ENCODE measurements around the gene KCNG1. TPM values are rescaled to one million over a fixed set of nuclear protein-coding genes. Genes with fewer than 3 reads are reported as not detected.
A peak's percentile ranks its signal among the peaks of the same experiment; 100 is the strongest.

The KCNG1 gene, protein sequence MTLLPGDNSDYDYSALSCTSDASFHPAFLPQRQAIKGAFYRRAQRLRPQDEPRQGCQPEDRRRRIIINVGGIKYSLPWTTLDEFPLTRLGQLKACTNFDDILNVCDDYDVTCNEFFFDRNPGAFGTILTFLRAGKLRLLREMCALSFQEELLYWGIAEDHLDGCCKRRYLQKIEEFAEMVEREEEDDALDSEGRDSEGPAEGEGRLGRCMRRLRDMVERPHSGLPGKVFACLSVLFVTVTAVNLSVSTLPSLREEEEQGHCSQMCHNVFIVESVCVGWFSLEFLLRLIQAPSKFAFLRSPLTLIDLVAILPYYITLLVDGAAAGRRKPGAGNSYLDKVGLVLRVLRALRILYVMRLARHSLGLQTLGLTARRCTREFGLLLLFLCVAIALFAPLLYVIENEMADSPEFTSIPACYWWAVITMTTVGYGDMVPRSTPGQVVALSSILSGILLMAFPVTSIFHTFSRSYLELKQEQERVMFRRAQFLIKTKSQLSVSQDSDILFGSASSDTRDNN
- total RNA-seq: 1 to 10 TPM; 2.5 to 2.8 TPM

DNA sequence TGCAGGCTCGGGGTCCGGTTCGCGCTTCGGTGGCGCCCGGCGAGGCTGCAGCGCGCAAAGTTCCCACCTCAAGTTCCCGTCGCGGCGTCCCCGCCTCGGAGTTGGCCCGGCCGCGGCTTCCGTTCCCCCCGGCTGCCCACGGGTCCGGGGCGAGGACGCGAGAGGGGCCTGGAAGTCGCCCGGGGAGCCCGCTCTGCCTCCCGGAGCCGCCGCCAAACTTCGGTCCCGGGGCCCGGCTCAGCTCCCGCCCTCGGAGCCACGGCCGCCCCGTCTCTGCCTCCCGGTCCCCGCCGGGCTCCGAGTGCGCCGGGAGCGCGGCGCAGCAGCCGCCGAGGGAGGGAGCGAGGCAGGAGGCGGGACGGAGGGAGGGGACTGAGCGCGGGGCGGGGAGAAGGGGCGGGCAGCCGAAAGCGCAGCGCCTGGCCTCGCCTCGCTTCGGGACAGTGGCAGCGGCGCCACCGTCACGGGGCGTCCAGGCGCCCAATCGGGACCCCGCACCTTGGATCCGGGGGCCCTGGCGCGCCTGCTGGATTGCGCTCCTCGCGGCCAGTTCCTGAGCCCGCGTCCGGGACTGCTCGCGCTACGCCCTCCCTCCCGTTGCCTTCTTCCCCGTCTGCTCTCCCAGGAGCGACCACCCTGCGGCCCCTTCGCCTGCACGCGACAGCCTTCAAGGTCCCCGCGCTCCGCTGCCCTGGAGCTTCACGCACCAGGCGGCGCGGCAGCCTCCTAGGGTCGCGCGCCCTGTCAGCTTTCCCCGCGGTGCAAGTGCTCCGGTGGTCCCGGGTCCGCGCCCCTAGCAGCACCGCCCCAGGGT, at the start of gene KCNG1:
KCNG1 (minus strand) TSS at position 305 of the 814 bp plus-strand sequence. CDS start 12,769 bp downstream, outside the sequence.
- intact Hi-C loops (cut with DNase I, micrococcal nuclease): loop anchor here in 1 of 2 experiments (2.0 kb wide), 1 partner anchor 30 kb away; no protein-coding TSS in a partner anchor
- H3K9me3 Mint-ChIP-seq (ENCODE audit: low read depth): no peaks in the 10 kb centered on the region
- POLR2A ChIA-PET: no interaction called here
- ATAC-seq: peak; percentile 94
- no peak within 1 kb of the TSS for H3K27ac Mint-ChIP-seq
- peaks cover 50% of the 10 kb centered on the region for H3K27me3 Mint-ChIP-seq
- peaks cover 11% of the 10 kb centered on the region for H3K4me1 Mint-ChIP-seq
- H3K4me3 Mint-ChIP-seq: peak within 1 kb of the TSS; percentile 61
- peak; percentile 83 for DNase-seq
- CTCF ChIA-PET: no interaction called here
- H3K36me3 Mint-ChIP-seq (ENCODE audit: low read depth): no peaks in the 10 kb centered on the region

DNA sequence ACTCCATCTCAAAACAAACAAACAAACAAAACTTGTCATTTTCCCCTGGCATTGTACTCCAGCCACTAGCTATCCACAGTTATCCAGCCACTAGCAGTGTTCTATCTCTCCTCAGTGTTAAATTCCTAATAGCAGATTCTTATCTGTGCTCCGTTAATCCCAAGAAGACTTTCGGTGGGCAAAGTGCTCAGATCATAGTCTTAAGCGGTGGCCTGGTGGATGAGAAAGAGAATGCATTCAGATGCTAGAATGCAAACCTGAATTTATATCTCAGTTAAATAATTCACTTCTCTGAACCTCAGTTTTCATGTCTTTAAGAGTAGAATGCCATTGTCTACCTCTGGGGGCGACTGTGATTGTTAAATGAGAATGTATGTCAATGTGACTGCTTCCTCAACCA, 47.7 kb upstream of the KCNG1 start:
- Mint-ChIP-seq H3K27me3 (peaks cover 51% of the 10 kb centered on the region), H3K4me3 (no peak overlapping the region), H3K9me3 (ENCODE audit: low read depth) (peaks cover 1% of the 10 kb centered on the region), H3K4me1 (peaks cover 8% of the 10 kb centered on the region), H3K36me3 (ENCODE audit: low read depth) (no peaks in the 10 kb centered on the region), H3K27ac (no peak overlapping the region)
- intact Hi-C loops (cut with DNase I, micrococcal nuclease): no loop called here
- no peak for ATAC-seq
- ChIA-PET POLR2A (no interaction called here), CTCF (interaction anchor here (1.2 kb wide), 1 partner anchor 55 kb away, joined by 3 read pairs; no protein-coding TSS in a partner anchor)
- DNase-seq: no peak

DNA sequence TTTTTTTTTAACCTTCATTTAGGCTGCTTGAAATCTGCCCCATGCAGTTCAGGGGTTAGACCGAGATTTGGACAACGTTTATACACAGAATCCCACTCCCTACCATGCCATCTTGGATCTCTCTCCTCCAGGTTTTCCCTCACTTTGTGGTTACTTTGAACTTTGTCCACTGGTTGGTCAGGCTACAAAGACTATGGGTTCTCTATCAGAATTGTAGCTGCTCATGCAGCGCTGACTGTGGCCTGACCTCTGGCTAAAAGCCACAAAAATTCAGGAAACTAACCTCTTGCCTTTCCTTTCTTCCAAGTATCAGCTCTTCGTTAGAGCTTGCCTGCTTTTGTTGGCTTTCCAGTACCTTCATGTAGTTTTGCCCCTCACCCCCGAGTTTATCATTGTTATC, 44.9 kb upstream of the KCNG1 start:
- ATAC-seq (no peak), DNase-seq (no peak)
- H3K27me3 Mint-ChIP-seq: peaks cover 40% of the 10 kb centered on the region
- no peak overlapping the region for H3K4me3 Mint-ChIP-seq
- ChIA-PET POLR2A (no interaction called here), CTCF (no interaction called here)
- peaks cover 27% of the 10 kb centered on the region for H3K4me1 Mint-ChIP-seq
- no peaks in the 10 kb centered on the region for H3K36me3 Mint-ChIP-seq (ENCODE audit: low read depth)
- H3K9me3 Mint-ChIP-seq (ENCODE audit: low read depth): peaks cover 2% of the 10 kb centered on the region
- H3K27ac Mint-ChIP-seq: no peak overlapping the region
- intact Hi-C loops (cut with DNase I, micrococcal nuclease): loop anchor here in 1 of 2 experiments (10.0 kb wide), 1 partner anchor 567 kb away; no protein-coding TSS in a partner anchor

- CTCF ChIA-PET: interaction anchor here (0.6 to 0.9 kb wide), 2 partner anchors 78 to 178 kb away, joined by 3 read pairs; no protein-coding TSS in a partner anchor
- H3K4me3 Mint-ChIP-seq: no peak overlapping the region
These were observed 42.7 kb upstream of the KCNG1 start for GRCh38 chr20:51065615-51066014.

GRCh38 chr20:51064137-51064536, 41.2 kb upstream of the KCNG1 start:
- Mint-ChIP-seq H3K4me3 (no peak overlapping the region), H3K4me1 (peaks cover 60% of the 10 kb centered on the region), H3K9me3 (ENCODE audit: low read depth) (peaks cover 2% of the 10 kb centered on the region), H3K36me3 (ENCODE audit: low read depth) (no peaks in the 10 kb centered on the region), H3K27me3 (peaks cover 27% of the 10 kb centered on the region), H3K27ac (peak overlapping the region; percentile 38)
- peak; percentile 7 for ATAC-seq
- intact Hi-C loops (cut with DNase I, micrococcal nuclease): loop anchor here in 1 of 2 experiments (1.0 to 10.0 kb wide), 6 partner anchors 64 to 572 kb away; no protein-coding TSS in a partner anchor
- POLR2A ChIA-PET: interaction anchor here (0.7 kb wide), 1 partner anchor 22 kb away, joined by 3 read pairs; no protein-coding TSS in a partner anchor
- CTCF ChIA-PET: interaction anchor here (0.7 kb wide), 1 partner anchor 178 kb away, joined by 3 read pairs; no protein-coding TSS in a partner anchor
- DNase-seq: peak; percentile 23

More at GRCh38 chr20:51065615-51066014, 42.7 kb upstream of the KCNG1 start:
- H3K36me3 Mint-ChIP-seq (ENCODE audit: low read depth): no peaks in the 10 kb centered on the region
- peaks cover 26% of the 10 kb centered on the region for H3K27me3 Mint-ChIP-seq
- ATAC-seq (no peak), DNase-seq (no peak)
- peaks cover 2% of the 10 kb centered on the region for H3K9me3 Mint-ChIP-seq (ENCODE audit: low read depth)
- no peak overlapping the region for H3K27ac Mint-ChIP-seq
- POLR2A ChIA-PET: no interaction called here
- peaks cover 47% of the 10 kb centered on the region for H3K4me1 Mint-ChIP-seq
- intact Hi-C loops (cut with DNase I, micrococcal nuclease): loop anchor here in 1 of 2 experiments (10.0 kb wide), 1 partner anchor 569 kb away; no protein-coding TSS in a partner anchor

- ATAC-seq (peak; percentile 76), DNase-seq (peak; percentile 84)
- Mint-ChIP-seq H3K27me3 (peaks cover 27% of the 10 kb centered on the region), H3K4me3 (peak overlapping the region; percentile 12), H3K9me3 (ENCODE audit: low read depth) (peaks cover 2% of the 10 kb centered on the region), H3K4me1 (peaks cover 53% of the 10 kb centered on the region), H3K36me3 (ENCODE audit: low read depth) (no peaks in the 10 kb centered on the region), H3K27ac (peak overlapping the region; percentile 76)
- CTCF ChIA-PET: interaction anchor here (0.8 to 1.7 kb wide), 3 partner anchors 10 to 81 kb away, joined by 3 to 7 read pairs (median 3); no protein-coding TSS in a partner anchor
- intact Hi-C loops (cut with DNase I, micrococcal nuclease): loop anchor here (1.0 to 10.0 kb wide), 11 partner anchors 29 to 573 kb away; partner anchors contain the start of gene ADNP (in 1 of the 2)
- POLR2A ChIA-PET: interaction anchor here (0.6 to 0.7 kb wide), 2 partner anchors 96 to 480 kb away, joined by 3 read pairs; partner anchors contain the start of gene NFATC2
These were observed 39.2 kb upstream of the KCNG1 start for GRCh38 chr20:51062065-51062464.

- ChIA-PET POLR2A (interaction anchor here (0.6 to 0.7 kb wide), 3 partner anchors 96 to 558 kb away, joined by 3 to 4 read pairs (median 3); partner anchors contain the start of gene NFATC2), CTCF (interaction anchor here (0.8 to 1.7 kb wide), 3 partner anchors 9 to 81 kb away, joined by 3 to 7 read pairs (median 3); no protein-coding TSS in a partner anchor)
- Mint-ChIP-seq H3K27ac (peak overlapping the region; percentile 76), H3K9me3 (ENCODE audit: low read depth) (peaks cover 2% of the 10 kb centered on the region), H3K4me1 (peaks cover 53% of the 10 kb centered on the region), H3K27me3 (peaks cover 25% of the 10 kb centered on the region), H3K4me3 (peak overlapping the region; percentile 12), H3K36me3 (ENCODE audit: low read depth) (no peaks in the 10 kb centered on the region)
- intact Hi-C loops (cut with DNase I, micrococcal nuclease): loop anchor here (1.0 to 10.0 kb wide), 11 partner anchors 28 to 573 kb away; partner anchors contain the start of gene ADNP (in 1 of the 2)
- no peak for DNase-seq
- ATAC-seq: peak; percentile 52
These were observed 38.6 kb upstream of the KCNG1 start for GRCh38 chr20:51061418-51062045.

- intact Hi-C loops (cut with DNase I, micrococcal nuclease): loop anchor here in 1 of 2 experiments (5.0 to 10.0 kb wide), 5 partner anchors 342 to 574 kb away; no protein-coding TSS in a partner anchor
- H3K9me3 Mint-ChIP-seq (ENCODE audit: low read depth): no peaks in the 10 kb centered on the region
- ChIA-PET CTCF (interaction anchor here (0.7 kb wide), 1 partner anchor 56 kb away, joined by 3 read pairs; no protein-coding TSS in a partner anchor), POLR2A (no interaction called here)
- peaks cover 24% of the 10 kb centered on the region for H3K27me3 Mint-ChIP-seq
- no peak for DNase-seq
- peaks cover 53% of the 10 kb centered on the region for H3K4me1 Mint-ChIP-seq
- H3K27ac Mint-ChIP-seq: peak overlapping the region; percentile 66
- H3K36me3 Mint-ChIP-seq (ENCODE audit: low read depth): no peaks in the 10 kb centered on the region
- no peak for ATAC-seq
- H3K4me3 Mint-ChIP-seq: no peak overlapping the region
These were observed 37.4 kb upstream of the KCNG1 start for GRCh38 chr20:51060301-51060700.

DNA sequence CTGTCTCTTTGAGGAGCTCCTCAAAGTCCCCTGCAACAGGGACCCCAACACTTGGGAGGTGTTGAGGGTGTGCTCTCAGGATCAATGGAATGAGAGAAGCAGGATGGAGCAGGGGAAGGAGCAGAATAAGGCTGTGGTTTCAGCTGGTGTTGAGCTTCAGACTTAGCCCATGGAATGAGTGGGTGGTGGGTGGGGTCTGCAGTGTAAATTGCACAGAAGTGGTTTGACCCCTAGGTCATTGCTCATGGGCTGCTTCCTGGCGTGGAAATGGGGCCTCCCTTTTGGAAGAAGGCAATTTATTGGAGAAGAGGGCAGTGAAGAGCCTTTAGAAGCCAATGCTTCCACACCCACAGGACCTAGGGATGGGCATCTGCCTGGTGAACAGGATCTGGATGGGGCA, 37.0 kb upstream of the KCNG1 start:
- intact Hi-C loops (cut with DNase I, micrococcal nuclease): loop anchor here in 1 of 2 experiments (5.0 to 10.0 kb wide), 5 partner anchors 342 to 575 kb away; no protein-coding TSS in a partner anchor
- Mint-ChIP-seq H3K27ac (peak overlapping the region; percentile 66), H3K36me3 (ENCODE audit: low read depth) (no peaks in the 10 kb centered on the region), H3K4me3 (no peak overlapping the region), H3K9me3 (ENCODE audit: low read depth) (no peaks in the 10 kb centered on the region), H3K27me3 (peaks cover 28% of the 10 kb centered on the region), H3K4me1 (peaks cover 53% of the 10 kb centered on the region)
- ATAC-seq (no peak), DNase-seq (peak; percentile 20)
- ChIA-PET POLR2A (no interaction called here), CTCF (interaction anchor here (0.6 to 1.0 kb wide), 2 partner anchors 10 to 18 kb away, joined by 3 to 4 read pairs; no protein-coding TSS in a partner anchor)

GRCh38 chr20:51058017-51058416, 35.1 kb upstream of the KCNG1 start:
- Mint-ChIP-seq H3K36me3 (ENCODE audit: low read depth) (no peaks in the 10 kb centered on the region), H3K9me3 (ENCODE audit: low read depth) (no peaks in the 10 kb centered on the region), H3K4me1 (peaks cover 36% of the 10 kb centered on the region), H3K4me3 (no peak overlapping the region), H3K27me3 (peaks cover 41% of the 10 kb centered on the region), H3K27ac (no peak overlapping the region)
- intact Hi-C loops (cut with DNase I, micrococcal nuclease): no loop called here
- no peak for DNase-seq
- no peak for ATAC-seq
- CTCF ChIA-PET: interaction anchor here (0.6 to 1.1 kb wide), 2 partner anchors 77 to 1443 kb away, joined by 3 read pairs; no protein-coding TSS in a partner anchor
- POLR2A ChIA-PET: no interaction called here

All from activated CD4-positive, alpha-beta T cell treated with anti-CD3 and anti-CD28 coated beads for 36 hours (primary cell).